Pericardium fibroblast (primary cell): ENCODE results near the gene RERGL. TPM values are rescaled to one million over a fixed set of nuclear protein-coding genes. Genes with fewer than 3 reads are reported as not detected.

ENCODE experiments used
- total RNA-seq: library from RNA; depleted of rRNA; stranded (reverse); fragments of >200 nt; gene quantifications from 2 replicates; pipeline ENCODE4 v1.2.3, GENCODE V29; 2015

The RERGL gene, protein sequence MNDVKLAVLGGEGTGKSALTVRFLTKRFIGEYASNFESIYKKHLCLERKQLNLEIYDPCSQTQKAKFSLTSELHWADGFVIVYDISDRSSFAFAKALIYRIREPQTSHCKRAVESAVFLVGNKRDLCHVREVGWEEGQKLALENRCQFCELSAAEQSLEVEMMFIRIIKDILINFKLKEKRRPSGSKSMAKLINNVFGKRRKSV
- not detected in 2 replicates for total RNA-seq

DNA sequence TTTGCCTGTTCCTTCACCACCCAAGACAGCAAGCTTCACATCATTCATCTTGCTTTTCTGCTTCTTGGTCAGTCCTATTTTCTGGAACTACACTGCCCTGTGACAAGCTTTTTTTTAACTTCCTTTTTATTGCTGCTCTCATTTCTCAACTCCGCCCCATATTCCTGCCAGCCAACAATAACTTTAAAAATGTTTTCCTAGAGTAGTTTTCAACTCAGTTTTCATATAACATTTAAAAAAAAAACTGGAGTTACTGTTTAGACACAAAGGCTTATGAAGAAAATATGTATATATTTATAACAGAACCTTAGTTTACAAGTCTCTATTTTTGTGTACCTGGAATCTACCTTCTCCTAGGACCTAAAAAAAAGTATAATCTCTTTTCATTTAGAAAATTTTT lies at the start of gene RERGL:
Gene RERGL (minus strand): TSS at position 101 of the 400 bp plus-strand sequence. CDS start 53 bp downstream, at position 48.

Other genes with a start within 250 kb of the RERGL start
- gene PIK3C2G, start 171.3 kb upstream of the RERGL start, total RNA-seq = not detected in 2 replicates